Activated CD4-positive, alpha-beta T cell treated with anti-CD3 and anti-CD28 coated beads, Interleukin-2, amount 10 ng/mL, durations not matched to agents 24 days and 14 days (primary cell): ENCODE results near the gene TNS1. TPM values are rescaled to one million over a fixed set of nuclear protein-coding genes. Genes with fewer than 3 reads are reported as not detected.

Experiments used
- DNase-seq: peaks from one replicate; pipeline ENCODE4 v3.0.0; 2022
- H3K27ac Mint-ChIP-seq: one replicate; pipeline ENCODE4 v1.8.0; 2022; ENCODE audit warnings: mild to moderate bottlenecking, mixed read lengths
- H3K27me3 Mint-ChIP-seq: one replicate; pipeline ENCODE4 v1.8.0; 2022; ENCODE audit warnings: mixed read lengths
- H3K36me3 Mint-ChIP-seq: one replicate; pipeline ENCODE4 v1.8.0; 2022; ENCODE audit warnings: low read depth, mild to moderate bottlenecking, mixed read lengths
- H3K4me1 Mint-ChIP-seq: one replicate; pipeline ENCODE4 v1.8.0; 2021; ENCODE audit warnings: mixed read lengths
- H3K4me3 Mint-ChIP-seq: one replicate; pipeline ENCODE4 v1.8.0; 2022; ENCODE audit warnings: mild to moderate bottlenecking, moderate library complexity, mixed read lengths
- H3K9me3 Mint-ChIP-seq: one replicate; pipeline ENCODE4 v1.8.0; 2021; ENCODE audit warnings: mixed read lengths
- intact Hi-C: fragments of 100-400 bp; cut with micrococcal nuclease; formaldehyde crosslinking; loops from one replicate; pipeline ENCODE4 v1.15.1; 2023
- total RNA-seq: library from RNA; stranded (reverse); gene quantifications from 2 replicates; pipeline ENCODE4 v1.2.3, GENCODE V29; 2022

The TNS1 gene
- total RNA-seq, 1 donor from 2014 or later: 0.70 TPM

DNA sequence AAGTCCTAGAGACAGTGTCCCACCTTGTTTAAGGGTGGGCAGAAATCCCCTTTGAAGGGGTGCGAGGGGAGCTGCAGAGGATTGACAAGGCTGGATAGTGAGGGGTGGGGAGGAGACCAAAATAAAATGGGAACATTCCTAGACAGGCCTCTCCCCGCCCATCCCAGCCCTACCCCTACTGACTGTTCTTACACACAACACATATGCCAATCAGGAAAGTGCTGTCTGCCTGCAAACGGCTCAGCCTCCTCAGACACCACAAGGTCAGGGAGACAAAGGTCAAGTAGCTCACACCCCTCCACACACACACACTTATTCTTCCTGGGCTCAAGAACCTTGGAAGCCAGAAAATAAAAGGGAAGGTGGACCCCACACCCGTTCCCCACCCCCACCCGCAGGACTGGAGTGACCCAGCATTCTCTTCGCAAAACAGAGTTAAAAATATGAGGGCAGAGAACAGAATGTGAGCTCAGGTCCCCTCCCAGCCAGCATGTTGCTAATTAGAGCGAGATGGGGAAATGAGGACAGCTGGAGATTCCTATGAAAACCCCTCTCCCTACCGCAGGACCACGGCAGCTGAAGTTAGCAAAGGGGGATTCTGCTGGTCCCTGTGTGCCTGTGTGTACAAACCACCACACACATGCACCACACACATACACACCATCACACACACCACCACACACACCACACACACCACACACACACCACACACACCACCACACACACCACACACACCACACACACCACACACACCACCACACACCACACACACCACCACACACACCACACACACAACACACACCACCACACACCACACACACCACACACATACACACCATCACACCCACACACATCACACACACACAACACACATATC is 197.8 kb downstream of the TNS1 start:
- peaks cover 4% of the 10 kb centered on the region for H3K27me3 Mint-ChIP-seq
- no peaks in the 10 kb centered on the region for H3K36me3 Mint-ChIP-seq
- H3K4me3 Mint-ChIP-seq: no peak overlapping the region
- DNase-seq: no peak
- intact Hi-C loops: no loop called here
- H3K9me3 Mint-ChIP-seq: peaks cover 5% of the 10 kb centered on the region
- no peaks in the 10 kb centered on the region for H3K4me1 Mint-ChIP-seq
- H3K27ac Mint-ChIP-seq: no peak overlapping the region

DNA sequence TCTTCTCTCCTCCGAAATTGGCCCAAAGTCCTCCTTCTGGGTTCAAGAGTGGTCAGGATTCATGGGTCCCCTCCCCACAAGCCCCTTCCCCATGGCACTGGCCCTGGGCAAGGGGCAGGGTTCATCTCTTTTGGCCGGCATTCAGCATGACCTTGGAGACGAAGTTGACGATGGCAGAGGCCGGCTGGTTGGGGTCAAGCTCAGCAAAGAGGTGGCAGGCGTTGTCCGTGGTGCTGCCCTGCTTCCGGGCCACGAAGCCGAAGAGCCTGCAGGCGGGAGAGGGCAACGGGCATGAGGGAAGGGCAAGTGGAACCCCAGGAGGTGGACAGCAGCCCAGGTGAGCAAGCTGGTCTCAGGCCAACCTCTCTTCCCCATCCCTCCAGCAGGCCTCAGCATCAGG is 198.5 kb downstream of the TNS1 start:
- Mint-ChIP-seq H3K27ac (no peak overlapping the region), H3K9me3 (peaks cover 5% of the 10 kb centered on the region), H3K36me3 (no peaks in the 10 kb centered on the region), H3K27me3 (peaks cover 4% of the 10 kb centered on the region), H3K4me3 (no peak overlapping the region), H3K4me1 (no peaks in the 10 kb centered on the region)
- DNase-seq: no peak
- intact Hi-C loops: no loop called here

GRCh38 chr2:217803653-217803960 is 199.2 kb downstream of the TNS1 start:
- H3K27ac Mint-ChIP-seq: no peak overlapping the region
- H3K27me3 Mint-ChIP-seq: peaks cover 4% of the 10 kb centered on the region
- intact Hi-C loops: no loop called here

GRCh38 chr2:217802876-217803652 is 199.7 kb downstream of the TNS1 start:
- Mint-ChIP-seq H3K4me1 (peaks cover 3% of the 10 kb centered on the region), H3K36me3 (no peaks in the 10 kb centered on the region), H3K27me3 (peaks cover 4% of the 10 kb centered on the region), H3K9me3 (peaks cover 5% of the 10 kb centered on the region), H3K27ac (no peak overlapping the region), H3K4me3 (no peak overlapping the region)
- no peak for DNase-seq
- intact Hi-C loops: no loop called here

More at GRCh38 chr2:217803653-217803960, 199.2 kb downstream of the TNS1 start:
- Mint-ChIP-seq H3K4me1 (peaks cover 3% of the 10 kb centered on the region), H3K9me3 (peaks cover 5% of the 10 kb centered on the region), H3K4me3 (no peak overlapping the region), H3K36me3 (no peaks in the 10 kb centered on the region)
- DNase-seq: no peak

- H3K27ac Mint-ChIP-seq: no peak overlapping the region
Measured at GRCh38 chr2:217802266-217802665, 200.5 kb downstream of the TNS1 start.

GRCh38 chr2:217801711-217802110 is 201.1 kb downstream of the TNS1 start:
- H3K27me3 Mint-ChIP-seq: peaks cover under 1% of the 10 kb centered on the region
- no peak for DNase-seq
- intact Hi-C loops: no loop called here

More at GRCh38 chr2:217802266-217802665, 200.5 kb downstream of the TNS1 start:
- intact Hi-C loops: no loop called here
- Mint-ChIP-seq H3K9me3 (peaks cover 5% of the 10 kb centered on the region), H3K36me3 (no peaks in the 10 kb centered on the region), H3K27me3 (peaks cover 4% of the 10 kb centered on the region), H3K4me1 (peaks cover 5% of the 10 kb centered on the region), H3K4me3 (no peak overlapping the region)
- no peak for DNase-seq

GRCh38 chr2:217801115-217801531 is 201.7 kb downstream of the TNS1 start:
- no peaks in the 10 kb centered on the region for H3K36me3 Mint-ChIP-seq
- no peak for DNase-seq
- intact Hi-C loops: no loop called here
- peaks cover 5% of the 10 kb centered on the region for H3K9me3 Mint-ChIP-seq
- no peak overlapping the region for H3K27ac Mint-ChIP-seq
- no peaks in the 10 kb centered on the region for H3K27me3 Mint-ChIP-seq
- H3K4me3 Mint-ChIP-seq: no peak overlapping the region
- peaks cover 7% of the 10 kb centered on the region for H3K4me1 Mint-ChIP-seq

More at GRCh38 chr2:217801711-217802110, 201.1 kb downstream of the TNS1 start:
- Mint-ChIP-seq H3K9me3 (peaks cover 5% of the 10 kb centered on the region), H3K36me3 (no peaks in the 10 kb centered on the region), H3K27ac (no peak overlapping the region), H3K4me3 (no peak overlapping the region), H3K4me1 (peaks cover 7% of the 10 kb centered on the region)

- Mint-ChIP-seq H3K36me3 (no peaks in the 10 kb centered on the region), H3K27me3 (no peaks in the 10 kb centered on the region), H3K27ac (no peak overlapping the region), H3K4me3 (no peak overlapping the region), H3K4me1 (peaks cover 7% of the 10 kb centered on the region), H3K9me3 (peaks cover 3% of the 10 kb centered on the region)
- DNase-seq: no peak
- intact Hi-C loops: no loop called here
Measured at GRCh38 chr2:217800433-217801114, 202.2 kb downstream of the TNS1 start.

DNA sequence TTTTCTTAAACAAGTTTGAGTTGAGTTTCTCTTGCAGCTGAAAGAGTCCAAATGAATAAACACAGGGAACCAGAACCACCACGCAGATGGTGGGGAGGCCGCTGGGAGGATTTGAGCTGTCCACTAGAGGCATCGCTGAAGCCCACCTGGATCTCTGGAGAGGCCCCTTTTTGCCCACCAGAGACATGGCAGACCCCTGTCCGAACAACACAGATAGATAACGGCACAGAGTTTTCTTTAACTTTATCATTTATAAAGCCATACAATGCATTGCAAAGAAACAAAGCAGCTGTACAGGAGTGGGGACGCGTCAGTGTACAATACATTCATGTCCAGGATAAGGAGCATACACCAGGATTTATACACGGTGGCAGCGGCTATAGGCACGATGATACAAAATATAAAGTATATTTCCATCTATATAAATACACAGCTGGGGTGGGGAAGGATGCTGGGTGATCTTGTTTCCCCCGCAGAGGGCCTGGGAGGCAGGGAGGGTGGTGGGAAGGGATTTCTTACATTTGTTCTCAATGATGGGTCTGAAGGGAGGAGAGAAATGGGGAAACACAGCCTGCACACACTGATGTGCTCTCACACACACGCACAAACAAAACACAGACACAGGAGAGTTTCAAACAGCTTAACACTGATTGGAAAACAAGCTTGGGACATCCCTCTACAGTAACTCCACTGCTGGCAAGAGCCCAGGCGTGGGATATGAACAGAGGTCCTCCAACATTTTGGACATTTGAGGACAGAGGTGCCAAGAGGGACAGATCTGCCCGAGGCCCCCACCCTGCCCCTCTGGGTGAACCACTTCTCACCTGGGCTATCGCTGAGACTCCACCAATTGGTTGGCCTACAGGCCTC is 203.0 kb downstream of the TNS1 start:
- H3K27ac Mint-ChIP-seq: no peak overlapping the region
- DNase-seq: no peak
- H3K9me3 Mint-ChIP-seq: no peaks in the 10 kb centered on the region
- no peaks in the 10 kb centered on the region for H3K27me3 Mint-ChIP-seq
- no peak overlapping the region for H3K4me3 Mint-ChIP-seq
- peaks cover 7% of the 10 kb centered on the region for H3K4me1 Mint-ChIP-seq
- no peaks in the 10 kb centered on the region for H3K36me3 Mint-ChIP-seq
- intact Hi-C loops: no loop called here

- DNase-seq: no peak
- no peak overlapping the region for H3K4me3 Mint-ChIP-seq
- no peaks in the 10 kb centered on the region for H3K9me3 Mint-ChIP-seq
- H3K36me3 Mint-ChIP-seq: no peaks in the 10 kb centered on the region
- H3K4me1 Mint-ChIP-seq: peaks cover 7% of the 10 kb centered on the region
- no peak overlapping the region for H3K27ac Mint-ChIP-seq
- intact Hi-C loops: no loop called here
- no peaks in the 10 kb centered on the region for H3K27me3 Mint-ChIP-seq
Measured at GRCh38 chr2:217798743-217799562, 203.8 kb downstream of the TNS1 start.

GRCh38 chr2:217798191-217798590 is 204.6 kb downstream of the TNS1 start:
- intact Hi-C loops: no loop called here

GRCh38 chr2:217797661-217798069 is 205.1 kb downstream of the TNS1 start:
- no peak overlapping the region for H3K4me3 Mint-ChIP-seq
- no peak for DNase-seq
- H3K36me3 Mint-ChIP-seq: no peaks in the 10 kb centered on the region

More at GRCh38 chr2:217798191-217798590, 204.6 kb downstream of the TNS1 start:
- Mint-ChIP-seq H3K27ac (no peak overlapping the region), H3K27me3 (no peaks in the 10 kb centered on the region), H3K4me3 (no peak overlapping the region), H3K36me3 (no peaks in the 10 kb centered on the region), H3K9me3 (no peaks in the 10 kb centered on the region), H3K4me1 (peaks cover 7% of the 10 kb centered on the region)
- no peak for DNase-seq

More at GRCh38 chr2:217797661-217798069, 205.1 kb downstream of the TNS1 start:
- H3K4me1 Mint-ChIP-seq: peaks cover 7% of the 10 kb centered on the region
- H3K27ac Mint-ChIP-seq: no peak overlapping the region
- H3K9me3 Mint-ChIP-seq: no peaks in the 10 kb centered on the region
- intact Hi-C loops: no loop called here
- no peaks in the 10 kb centered on the region for H3K27me3 Mint-ChIP-seq
